ENCODE measurements around the gene SHLD3. TPM values are rescaled to one million over a fixed set of nuclear protein-coding genes. Genes with fewer than 3 reads are reported as not detected.

Gene SHLD3
- total and polyA plus RNA-seq, 9 of the 15 experiments (the other 6 are each of a cell fraction or from before 2014, with no cell fraction given), result 3.0 to 14.5 (median 8.6) TPM

- no peak for TF ChIP-seq ILK (tag; IDR thresholded peaks at IDR 0.05; ENCODE audit: borderline replicate concordance, low read depth)
- peak in 1 of 3 experiments; percentile 3; a peak in 1 of 6 replicates for TF ChIP-seq CTCF (IDR thresholded peaks at IDR 0.05 in 2 of 3, conservative IDR thresholded peaks at IDR 0.05 in 1 of 3; ENCODE audit: insufficient read depth in 2 of 3, low read depth in 1 of 3, low read length in 3 of 3)
- TF ChIP-seq ZNF77 (CRISPR knock-in tag; IDR thresholded peaks at IDR 0.05), result no peak
- no peak for TF ChIP-seq U2AF1 (optimal IDR thresholded peaks at IDR 0.05; ENCODE audit: low read depth, low read length)
- TF ChIP-seq SMAD3 (CRISPR knock-in tag; conservative IDR thresholded peaks at IDR 0.05), result peak; percentile 60; the same call in 1 of the 2 replicates
- TF ChIP-seq TAF15 (IDR thresholded peaks at IDR 0.05; ENCODE audit: low read depth, low read length), result no peak
- no peak for TF ChIP-seq HDGF (IDR thresholded peaks at IDR 0.05)
- no peak for TF ChIP-seq ZNF232 (CRISPR knock-in tag; IDR thresholded peaks at IDR 0.05)
- no peak for TF ChIP-seq SP2 (IDR thresholded peaks at IDR 0.05; ENCODE audit: extremely low read depth, low read depth, low read length, poor library complexity, severe bottlenecking)
- no peak for TF ChIP-seq NFYB (IDR thresholded peaks at IDR 0.05; ENCODE audit: extremely low read depth, insufficient read length)
- TF ChIP-seq SMARCB1 (IDR thresholded peaks at IDR 0.05; ENCODE audit: insufficient read length, low read depth), result no peak
- TF ChIP-seq, protein P1, sequence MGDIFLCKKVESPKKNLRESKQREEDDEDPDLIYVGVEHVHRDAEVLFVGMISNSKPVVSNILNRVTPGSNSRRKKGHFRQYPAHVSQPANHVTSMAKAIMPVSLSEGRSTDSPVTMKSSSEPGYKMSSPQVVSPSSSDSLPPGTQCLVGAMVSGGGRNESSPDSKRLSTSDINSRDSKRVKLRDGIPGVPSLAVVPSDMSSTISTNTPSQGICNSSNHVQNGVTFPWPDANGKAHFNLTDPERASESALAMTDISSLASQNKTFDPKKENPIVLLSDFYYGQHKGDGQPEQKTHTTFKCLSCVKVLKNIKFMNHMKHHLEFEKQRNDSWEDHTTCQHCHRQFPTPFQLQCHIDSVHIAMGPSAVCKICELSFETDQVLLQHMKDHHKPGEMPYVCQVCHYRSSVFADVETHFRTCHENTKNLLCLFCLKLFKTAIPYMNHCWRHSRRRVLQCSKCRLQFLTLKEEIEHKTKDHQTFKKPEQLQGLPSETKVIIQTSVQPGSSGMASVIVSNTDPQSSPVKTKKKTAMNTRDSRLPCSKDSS (IDR thresholded peaks at IDR 0.05; ENCODE audit: low read depth, partially characterized antibody), result no peak
- TF ChIP-seq SIRT6 (IDR thresholded peaks at IDR 0.05; ENCODE audit: low read depth, low read length), result no peak
- TF ChIP-seq THRA (IDR thresholded peaks at IDR 0.05), result no peak
- no peak for TF ChIP-seq XRCC5 (IDR thresholded peaks at IDR 0.05; ENCODE audit: low read depth, low read length)
- no peak for TF ChIP-seq ZNF561 (CRISPR knock-in tag; conservative IDR thresholded peaks at IDR 0.05)
- TF ChIP-seq PHF20 (IDR thresholded peaks at IDR 0.05; ENCODE audit: partially characterized antibody), result peak; percentile 92
- TF ChIP-seq ETV6 (IDR thresholded peaks at IDR 0.05; ENCODE audit: borderline replicate concordance in 1 of 2, low read depth in 2 of 2, low read length in 1 of 2), result no peak
- TF ChIP-seq ETV6 (CRISPR knock-in tag; IDR thresholded peaks at IDR 0.05; ENCODE audit: borderline replicate concordance), result no peak
- TF ChIP-seq ZBED1 (IDR thresholded peaks at IDR 0.05), result no peak
- no peak for TF ChIP-seq ZNF274 (IDR thresholded peaks at IDR 0.05; ENCODE audit: borderline replicate concordance, low read depth, low read length)
- TF ChIP-seq ZNF121 (CRISPR knock-in tag; conservative IDR thresholded peaks at IDR 0.05), result no peak
- TF ChIP-seq SNRNP70 (optimal IDR thresholded peaks at IDR 0.05; ENCODE audit: low read depth, low read length), result no peak
- no peak for TF ChIP-seq ZNF79 (CRISPR knock-in tag; IDR thresholded peaks at IDR 0.05; ENCODE audit: low read depth)
Measured at GRCh38 chr5:65624571-65625555, at the start of gene SHLD3, which contains the start of gene TRAPPC13 (continued).

Data from K562 (cell line).